GM23338 (cell line): ENCODE measurements around the gene ACAD8.

Source experiments
- POLR2AphosphoS5 ChIP-seq: IDR thresholded peaks from 2 replicates; pipeline ENCODE4 v1.6.1; 2016; ENCODE audit warnings: antibody characterized with exemption, low read depth
- STAT1 ChIP-seq: IDR thresholded peaks from one replicate; pipeline ENCODE4 v1.6.1; 2016; ENCODE audit warnings: antibody characterized with exemption; ENCODE audit not compliant: unreplicated experiment
- TF ChIP-seq, protein P1 (sequence below), 2 experiments: fragments of 200-600 bp in 1 of 2; sonication (generic) in 1 of 2; conservative IDR thresholded peaks; 2 replicates each; pipeline versions ENCODE4 v1.5.1 to v1.6.1; 2016 to 2017; ENCODE audit warnings: antibody characterized with exemption in 2 of 2, low read depth in 2 of 2, mild to moderate bottlenecking in 2 of 2, moderate library complexity in 1 of 2

- TF ChIP-seq, protein P1, sequence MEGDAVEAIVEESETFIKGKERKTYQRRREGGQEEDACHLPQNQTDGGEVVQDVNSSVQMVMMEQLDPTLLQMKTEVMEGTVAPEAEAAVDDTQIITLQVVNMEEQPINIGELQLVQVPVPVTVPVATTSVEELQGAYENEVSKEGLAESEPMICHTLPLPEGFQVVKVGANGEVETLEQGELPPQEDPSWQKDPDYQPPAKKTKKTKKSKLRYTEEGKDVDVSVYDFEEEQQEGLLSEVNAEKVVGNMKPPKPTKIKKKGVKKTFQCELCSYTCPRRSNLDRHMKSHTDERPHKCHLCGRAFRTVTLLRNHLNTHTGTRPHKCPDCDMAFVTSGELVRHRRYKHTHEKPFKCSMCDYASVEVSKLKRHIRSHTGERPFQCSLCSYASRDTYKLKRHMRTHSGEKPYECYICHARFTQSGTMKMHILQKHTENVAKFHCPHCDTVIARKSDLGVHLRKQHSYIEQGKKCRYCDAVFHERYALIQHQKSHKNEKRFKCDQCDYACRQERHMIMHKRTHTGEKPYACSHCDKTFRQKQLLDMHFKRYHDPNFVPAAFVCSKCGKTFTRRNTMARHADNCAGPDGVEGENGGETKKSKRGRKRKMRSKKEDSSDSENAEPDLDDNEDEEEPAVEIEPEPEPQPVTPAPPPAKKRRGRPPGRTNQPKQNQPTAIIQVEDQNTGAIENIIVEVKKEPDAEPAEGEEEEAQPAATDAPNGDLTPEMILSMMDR (conservative IDR thresholded peaks at IDR 0.05; ENCODE audit: low read depth in 2 of 2), result no peak
- TF ChIP-seq POLR2AphosphoS5 (no peak), STAT1 (no peak)
Measured at GRCh38 chr11:134242376-134242775, 11.0 kb upstream of the ACAD8 start.
